Right lobe of liver (tissue), 4 donors: ENCODE results near the gene PRKAG2.

Experiments
- POLR2A ChIP-seq: fragments of 450-650 bp; IDR thresholded peaks from one replicate; pipeline ENCODE4 v1.6.1; 2017; ENCODE audit warnings: antibody characterized with exemption, mild to moderate bottlenecking
- TF ChIP-seq, protein P1 (sequence below), 4 donors: fragments of 200-600 bp in 3 of 4; fragments of 450-650 bp in 1 of 4; IDR thresholded peaks; one replicate each; pipeline versions ENCODE4 v1.5.1 to v1.8.0; 2016 to 2022; ENCODE audit warnings: antibody characterized with exemption in 4 of 4, mild to moderate bottlenecking in 2 of 4
- donor health status: DM: no; HTN: no; CAD: no.
- donor health status: DM: no; HTN: no; CAD: no.
- donor health status: DM: no; HTN: yes; CAD: no.

DNA sequence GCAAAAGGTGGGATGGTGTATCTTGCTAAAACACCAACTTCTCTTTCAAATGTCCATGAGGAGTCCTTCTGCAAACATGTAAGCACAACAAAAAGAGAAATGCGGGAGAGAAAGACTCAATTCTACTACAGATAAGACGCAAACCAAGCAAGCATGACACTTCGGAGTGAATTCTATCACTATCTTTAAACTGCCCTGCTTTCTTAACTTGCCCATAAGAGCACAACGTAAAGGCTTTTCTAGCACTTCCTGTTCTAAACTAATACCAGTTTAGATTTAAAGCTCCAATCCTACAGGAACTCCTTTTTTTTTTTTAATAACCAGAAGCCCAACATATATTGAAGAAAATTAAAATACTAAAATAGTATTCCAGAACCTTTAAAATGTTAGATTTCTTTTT lies 365.6 kb downstream of the PRKAG2 start:
- TF ChIP-seq, protein P1, sequence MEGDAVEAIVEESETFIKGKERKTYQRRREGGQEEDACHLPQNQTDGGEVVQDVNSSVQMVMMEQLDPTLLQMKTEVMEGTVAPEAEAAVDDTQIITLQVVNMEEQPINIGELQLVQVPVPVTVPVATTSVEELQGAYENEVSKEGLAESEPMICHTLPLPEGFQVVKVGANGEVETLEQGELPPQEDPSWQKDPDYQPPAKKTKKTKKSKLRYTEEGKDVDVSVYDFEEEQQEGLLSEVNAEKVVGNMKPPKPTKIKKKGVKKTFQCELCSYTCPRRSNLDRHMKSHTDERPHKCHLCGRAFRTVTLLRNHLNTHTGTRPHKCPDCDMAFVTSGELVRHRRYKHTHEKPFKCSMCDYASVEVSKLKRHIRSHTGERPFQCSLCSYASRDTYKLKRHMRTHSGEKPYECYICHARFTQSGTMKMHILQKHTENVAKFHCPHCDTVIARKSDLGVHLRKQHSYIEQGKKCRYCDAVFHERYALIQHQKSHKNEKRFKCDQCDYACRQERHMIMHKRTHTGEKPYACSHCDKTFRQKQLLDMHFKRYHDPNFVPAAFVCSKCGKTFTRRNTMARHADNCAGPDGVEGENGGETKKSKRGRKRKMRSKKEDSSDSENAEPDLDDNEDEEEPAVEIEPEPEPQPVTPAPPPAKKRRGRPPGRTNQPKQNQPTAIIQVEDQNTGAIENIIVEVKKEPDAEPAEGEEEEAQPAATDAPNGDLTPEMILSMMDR (IDR thresholded peaks at IDR 0.05): no peak
- no peak for TF ChIP-seq POLR2A
